B cell (primary cell): Measurements from ENCODE around the gene BCOR. TPM values are rescaled to one million over a fixed set of nuclear protein-coding genes. Genes with fewer than 3 reads are reported as not detected.

Source experiments
- ATAC-seq: fragments of 200-7000 bp; cut with Tn5 transposase; one replicate; pipeline ENCODE4 v1.10.0; 2021; ENCODE audit warnings: low read depth, mild to moderate bottlenecking, moderate number of reproducible peaks, moderate library complexity
- CTCF ChIA-PET: fragments of 350-600 bp; sonication (Branson Sonifier 250); formaldehyde crosslinking; loops from one replicate; lab custom pipeline; 2021; ENCODE audit warnings: antibody characterized with exemption, inconsistent platforms; lab: Charles Lee
- POLR2A ChIA-PET: fragments of 350-600 bp; sonication (Branson Sonifier 250); formaldehyde crosslinking; loops from one replicate; lab custom pipeline; 2021; ENCODE audit warnings: antibody characterized with exemption; lab: Charles Lee
- DNase-seq: peaks from one replicate; pipeline ENCODE4 v3.0.0; 2013
- H2AFZ ChIP-seq: 2 replicates; pipeline ENCODE4 v1.6.1; 2012; ENCODE audit warnings: mild to moderate bottlenecking, low read depth, low read length; ENCODE audit not compliant: insufficient read depth, poor library complexity, severe bottlenecking
- H3K27ac ChIP-seq, 2 donors: 1 replicate in 1 of 2; 2 replicates in 1 of 2; pipeline ENCODE4 v1.5.1; 2012 to 2013; ENCODE audit warnings: low read length in 2 of 2, mild to moderate bottlenecking in 2 of 2, moderate library complexity in 1 of 2
- H3K27me3 ChIP-seq, 4 experiments: fragments of 200-600 bp in 1 of 4; sonication (generic) in 1 of 4; replicated peaks in 1 of 4; 1 replicate in 2 of 4; 2 replicates in 2 of 4; pipeline versions ENCODE4 v1.6.1 to v1.7.0; 2013 to 2016; ENCODE audit warnings: low read length in 3 of 4, mild to moderate bottlenecking in 2 of 4, mixed read lengths in 1 of 4, moderate library complexity in 1 of 4; ENCODE audit not compliant: insufficient read depth in 4 of 4, control insufficient read depth in 3 of 4; ENCODE audit errors: control extremely low read depth in 1 of 4
- H3K36me3 ChIP-seq, 2 experiments: replicated peaks in 1 of 2; 1 replicate in 1 of 2; 2 replicates in 1 of 2; pipeline versions ENCODE4 v1.6.1 to v1.7.1; 2013; ENCODE audit warnings: low read length in 1 of 2; ENCODE audit not compliant: insufficient read depth in 2 of 2, control insufficient read depth in 1 of 2; ENCODE audit errors: control extremely low read depth in 1 of 2, extremely low read depth in 1 of 2
- H3K4me1 ChIP-seq, 2 donors: fragments of 200-600 bp in 1 of 2; sonication (generic) in 1 of 2; 1 replicate in 1 of 2; 2 replicates in 1 of 2; pipeline versions ENCODE4 v1.5.1 to v1.6.1; 2013 to 2017; ENCODE audit warnings: low read length in 2 of 2; ENCODE audit not compliant: control insufficient read depth in 2 of 2, insufficient read depth in 2 of 2
- H3K4me2 ChIP-seq: replicated peaks from 2 replicates; pipeline ENCODE3; 2012; ENCODE audit warnings: mild to moderate bottlenecking, low read depth, low read length; ENCODE audit not compliant: poor library complexity, severe bottlenecking
- H3K4me3 ChIP-seq, 5 experiments: fragments of 200-600 bp in 1 of 5; sonication (generic) in 1 of 5; 1 replicate in 3 of 5; 2 replicates in 2 of 5; pipeline versions ENCODE4 v1.5.1 to v1.7.0; 2011 to 2016; ENCODE audit warnings: low read length in 4 of 5, mild to moderate bottlenecking in 4 of 5, low read depth in 2 of 5, control low read depth in 1 of 5, moderate library complexity in 1 of 5; ENCODE audit not compliant: insufficient read depth in 1 of 5; ENCODE audit errors: control extremely low read depth in 1 of 5, extremely low read depth in 1 of 5
- H3K79me2 ChIP-seq: fragments of 200-600 bp; sonication (generic); one replicate; pipeline ENCODE4 v1.6.0; 2016; ENCODE audit warnings: low read length; ENCODE audit not compliant: control insufficient read depth, insufficient read depth
- H3K9ac ChIP-seq: fragments of 200-600 bp; sonication (generic); 2 replicates; pipeline ENCODE4 v1.6.1; 2017; ENCODE audit warnings: mild to moderate bottlenecking, low read length, moderate library complexity
- H3K9me3 ChIP-seq, 3 donors: one replicate each; pipeline versions ENCODE4 v1.6.1 to v1.7.1; 2013; ENCODE audit warnings: low read length in 2 of 3; ENCODE audit not compliant: control insufficient read depth in 2 of 3, insufficient read depth in 1 of 3; ENCODE audit errors: control extremely low read depth in 1 of 3
- H4K20me1 ChIP-seq: 2 replicates; pipeline ENCODE4 v1.6.0; 2012; ENCODE audit warnings: mild to moderate bottlenecking, low read length; ENCODE audit not compliant: insufficient read depth, control insufficient read depth, poor library complexity, severe bottlenecking
- H3K27ac Mint-ChIP-seq: one replicate; pipeline ENCODE4 v1.8.0; 2021; ENCODE audit warnings: mixed read lengths
- H3K27me3 Mint-ChIP-seq: one replicate; pipeline ENCODE4 v1.8.0; 2021; ENCODE audit warnings: mixed read lengths
- H3K4me1 Mint-ChIP-seq: one replicate; pipeline ENCODE4 v1.8.0; 2021; ENCODE audit warnings: mixed read lengths
- H3K4me3 Mint-ChIP-seq: one replicate; pipeline ENCODE4 v1.8.0; 2021; ENCODE audit warnings: mixed read lengths
- H3K9me3 Mint-ChIP-seq: one replicate; pipeline ENCODE4 v1.8.0; 2022; ENCODE audit warnings: mixed read lengths; ENCODE audit not compliant: insufficient read depth
- EZH2 ChIP-seq: IDR thresholded peaks from 2 replicates; pipeline ENCODE4 v1.6.1; 2012; ENCODE audit warnings: borderline replicate concordance, low read depth, mild to moderate bottlenecking, moderate library complexity, low read length; ENCODE audit not compliant: insufficient read depth, poor library complexity, severe bottlenecking
- WGBS: methylation state at CpG from one replicate; pipeline ENCODE4 v1.1.5; 2013; ENCODE audit warnings: missing lambda C conversion rate; ENCODE audit not compliant: insufficient coverage; 5-methylcytosine and 5-hydroxymethylcytosine counted together
- intact Hi-C: fragments of 100-400 bp; cut with micrococcal nuclease; formaldehyde crosslinking; loops from one replicate; pipeline ENCODE4 v1.10.0; 2022
- polyA plus RNA-seq: library from polyadenylated mRNA; depleted of rRNA; stranded (reverse); fragments of >200 nt; gene quantifications from 2 replicates; pipeline ENCODE4 v1.2.3, GENCODE V29; 2012
- total RNA-seq, 2 donors: library from RNA; stranded (reverse); fragments of 120-200 nt in 1 of 2; gene quantifications; 1 replicate in 1 of 2; 2 replicates in 1 of 2; pipeline versions ENCODE4 v1.2.3 to v1.2.4, GENCODE V29; 2013 to 2022
- TF ChIP-seq, protein P1 (sequence below): fragments of 200-600 bp; IDR thresholded peaks from one replicate; pipeline ENCODE4 v1.8.0; 2022; ENCODE audit warnings: antibody characterized with exemption, mild to moderate bottlenecking

The BCOR gene
- total and polyA plus RNA-seq, 2 donors (not counting 1 experiment from before 2014, with no cell fraction given) = 19.0 to 65.3 TPM

DNA sequence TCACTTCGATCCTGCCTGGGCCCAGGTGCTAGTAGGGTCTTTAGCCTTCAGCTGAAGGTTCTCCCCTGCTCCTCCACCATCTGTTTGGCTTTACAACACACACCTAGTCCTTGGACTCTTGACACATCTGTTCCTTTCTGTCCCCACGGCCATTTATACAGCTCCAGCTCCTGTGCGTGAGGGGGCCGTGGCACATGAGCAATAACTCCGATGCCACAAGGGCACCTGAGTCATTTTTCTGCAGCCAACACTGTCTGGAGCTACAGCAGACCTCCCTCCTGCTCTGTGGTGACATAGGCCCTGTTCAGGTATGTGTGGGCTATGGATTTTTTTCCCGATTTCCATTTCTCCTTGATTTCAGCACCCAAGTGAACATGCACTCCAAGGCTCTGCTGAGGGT lies 44.7 kb upstream of the BCOR start:
- peaks cover 11% of the 10 kb centered on the region for H3K4me1 Mint-ChIP-seq
- Histone ChIP-seq H3K4me2 (no peak overlapping the region), H3K27ac (no peak overlapping the region), H3K4me1 (peaks cover 21 to 24% of the 10 kb centered on the region in 2 donors), H3K9ac (no peak overlapping the region), H3K27me3 (peaks cover 0 to 6% (median 0%) of the 10 kb centered on the region in 4 experiments), H4K20me1 (peaks cover 5% of the 10 kb centered on the region), H3K9me3 (no peaks in the 10 kb centered on the region), H3K36me3 (no peaks in the 10 kb centered on the region), H3K4me3 (no peak overlapping the region), H3K79me2 (no peaks in the 10 kb centered on the region), H2AFZ (no peak overlapping the region)
- POLR2A ChIA-PET = interaction anchor here (0.5 to 0.6 kb wide), 2 partner anchors 38 to 142 kb away, joined by 4 to 5 read pairs; no protein-coding TSS in a partner anchor
- H3K27ac Mint-ChIP-seq = no peak overlapping the region
- no peaks in the 10 kb centered on the region for H3K9me3 Mint-ChIP-seq
- H3K4me3 Mint-ChIP-seq = no peak overlapping the region
- whole genome bisulfite sequencing = 100% methylated on average over 2 of the region's 6 CpGs
- H3K27me3 Mint-ChIP-seq = no peaks in the 10 kb centered on the region
- DNase-seq = no peak
- intact Hi-C loops = no loop called here
- ATAC-seq = no peak
- TF ChIP-seq EZH2 = no peak
- TF ChIP-seq, protein P1, sequence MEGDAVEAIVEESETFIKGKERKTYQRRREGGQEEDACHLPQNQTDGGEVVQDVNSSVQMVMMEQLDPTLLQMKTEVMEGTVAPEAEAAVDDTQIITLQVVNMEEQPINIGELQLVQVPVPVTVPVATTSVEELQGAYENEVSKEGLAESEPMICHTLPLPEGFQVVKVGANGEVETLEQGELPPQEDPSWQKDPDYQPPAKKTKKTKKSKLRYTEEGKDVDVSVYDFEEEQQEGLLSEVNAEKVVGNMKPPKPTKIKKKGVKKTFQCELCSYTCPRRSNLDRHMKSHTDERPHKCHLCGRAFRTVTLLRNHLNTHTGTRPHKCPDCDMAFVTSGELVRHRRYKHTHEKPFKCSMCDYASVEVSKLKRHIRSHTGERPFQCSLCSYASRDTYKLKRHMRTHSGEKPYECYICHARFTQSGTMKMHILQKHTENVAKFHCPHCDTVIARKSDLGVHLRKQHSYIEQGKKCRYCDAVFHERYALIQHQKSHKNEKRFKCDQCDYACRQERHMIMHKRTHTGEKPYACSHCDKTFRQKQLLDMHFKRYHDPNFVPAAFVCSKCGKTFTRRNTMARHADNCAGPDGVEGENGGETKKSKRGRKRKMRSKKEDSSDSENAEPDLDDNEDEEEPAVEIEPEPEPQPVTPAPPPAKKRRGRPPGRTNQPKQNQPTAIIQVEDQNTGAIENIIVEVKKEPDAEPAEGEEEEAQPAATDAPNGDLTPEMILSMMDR = no peak
- CTCF ChIA-PET = no interaction called here

DNA sequence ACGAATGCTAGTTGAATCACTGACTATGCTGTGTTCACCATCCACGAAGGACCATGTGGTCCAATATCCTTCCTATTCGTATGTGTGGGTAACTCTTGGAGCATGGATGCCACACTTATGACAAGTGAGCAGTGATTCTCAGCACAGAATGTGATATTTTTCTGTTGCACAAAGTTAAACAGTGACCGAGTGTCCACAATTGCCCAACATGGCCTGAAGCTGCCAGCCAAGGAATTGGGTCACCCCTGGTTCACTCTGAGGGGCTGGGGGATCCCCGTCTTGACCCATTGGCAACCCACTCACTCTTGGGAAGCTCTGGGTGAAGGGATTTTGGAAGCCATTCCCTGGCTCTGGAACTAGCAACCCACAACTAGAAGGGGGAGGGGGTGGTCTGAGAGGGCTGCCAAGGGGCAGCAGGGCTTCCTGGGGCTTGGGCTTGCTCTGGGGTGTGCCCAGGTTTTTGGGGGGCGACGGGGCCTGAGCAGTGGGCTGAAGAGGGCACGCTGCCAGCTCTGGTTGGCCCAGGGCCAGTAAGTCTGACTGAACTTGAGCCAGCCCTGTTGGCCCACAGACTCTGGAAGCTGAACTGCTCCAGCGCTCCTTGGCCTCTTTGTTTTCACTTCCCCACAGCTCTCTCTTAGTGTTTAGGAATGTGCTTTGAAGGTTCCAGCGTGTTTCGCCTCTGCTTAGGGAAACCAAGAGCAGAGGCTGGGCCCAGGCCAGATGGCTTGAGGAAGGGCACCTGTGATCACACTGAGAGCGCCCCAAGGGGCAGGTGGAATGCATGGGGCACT lies 43.1 kb upstream of the BCOR start:
- no peak overlapping the region for H3K4me3 Mint-ChIP-seq
- H3K9ac ChIP-seq = no peak overlapping the region
- no peak for DNase-seq
- ChIA-PET CTCF (no interaction called here), POLR2A (no interaction called here)
- no peak overlapping the region for H3K4me2 ChIP-seq
- TF ChIP-seq, protein P1 = no peak
- no peak for TF ChIP-seq EZH2
- no peaks in the 10 kb centered on the region for H3K27me3 ChIP-seq
- peaks cover 5% of the 10 kb centered on the region for H3K4me1 Mint-ChIP-seq
- intact Hi-C loops = no loop called here
- H3K27ac Mint-ChIP-seq = no peak overlapping the region
- H3K9me3 Mint-ChIP-seq = no peaks in the 10 kb centered on the region
- H3K79me2 ChIP-seq = no peaks in the 10 kb centered on the region
- WGBS = 55% methylated on average over 7 of the region's 12 CpGs
- H3K9me3 ChIP-seq = no peaks in the 10 kb centered on the region
- no peak overlapping the region for H3K4me3 ChIP-seq
- no peak overlapping the region for H2AFZ ChIP-seq
- ATAC-seq = no peak
- no peaks in the 10 kb centered on the region for H3K36me3 ChIP-seq
- no peaks in the 10 kb centered on the region for H3K27me3 Mint-ChIP-seq
- H3K4me1 ChIP-seq = peaks cover 10 to 11% of the 10 kb centered on the region in 2 donors
- H4K20me1 ChIP-seq = no peaks in the 10 kb centered on the region
- H3K27ac ChIP-seq = no peak overlapping the region
